ENCODE data around the gene LRRC43. TPM values are rescaled to one million over a fixed set of nuclear protein-coding genes. Genes with fewer than 3 reads are reported as not detected.

Gene LRRC43
- total RNA-seq, 1 donor = 2.9 TPM

- no peaks in the 10 kb centered on the region for H3K79me2 ChIP-seq (ENCODE audit: insufficient read depth, low read length)
- H3K27me3 ChIP-seq (ENCODE audit: insufficient read depth, low read length) = peaks cover 5% of the 10 kb centered on the region
- H3K4me1 ChIP-seq (ENCODE audit: insufficient read depth, low read length) = no peaks in the 10 kb centered on the region
- no peak overlapping the region for H3K4me3 ChIP-seq (ENCODE audit: insufficient read depth, low read length)
- H4K20me1 ChIP-seq (ENCODE audit: insufficient read depth, low read length) = no peaks in the 10 kb centered on the region
- no peak overlapping the region for H2AFZ ChIP-seq (ENCODE audit: low read length)
- H3K36me3 ChIP-seq (ENCODE audit: insufficient read depth, low read length) = no peaks in the 10 kb centered on the region
- DNase-seq (ENCODE audit: insufficient read length, low spot score, missing footprints) = no peak
- no peak overlapping the region for H3K4me2 ChIP-seq (ENCODE audit: insufficient read depth, low read length)
- H3K27ac ChIP-seq (ENCODE audit: low read depth, low read length) = no peak overlapping the region
- H3K9me3 ChIP-seq (ENCODE audit: low read depth, low read length) = no peaks in the 10 kb centered on the region
- no peak for TF ChIP-seq CTCF (IDR thresholded peaks at IDR 0.05; ENCODE audit: extremely low read depth, low read depth, low read length)
Observed at GRCh38 chr12:122162976-122163375, 19.9 kb upstream of the LRRC43 start.

- H3K27ac ChIP-seq (ENCODE audit: low read depth, low read length) = no peak overlapping the region
- no peaks in the 10 kb centered on the region for H3K36me3 ChIP-seq (ENCODE audit: insufficient read depth, low read length)
- H3K9me3 ChIP-seq (ENCODE audit: low read depth, low read length) = no peaks in the 10 kb centered on the region
- no peak overlapping the region for H2AFZ ChIP-seq (ENCODE audit: low read length)
- no peaks in the 10 kb centered on the region for H3K79me2 ChIP-seq (ENCODE audit: insufficient read depth, low read length)
- TF ChIP-seq CTCF (IDR thresholded peaks at IDR 0.05; ENCODE audit: extremely low read depth, low read depth, low read length) = no peak
- H4K20me1 ChIP-seq (ENCODE audit: insufficient read depth, low read length) = no peaks in the 10 kb centered on the region
- DNase-seq (ENCODE audit: insufficient read length, low spot score, missing footprints) = no peak
- no peak overlapping the region for H3K4me3 ChIP-seq (ENCODE audit: insufficient read depth, low read length)
- peaks cover 5% of the 10 kb centered on the region for H3K27me3 ChIP-seq (ENCODE audit: insufficient read depth, low read length)
- no peak overlapping the region for H3K4me2 ChIP-seq (ENCODE audit: insufficient read depth, low read length)
- H3K4me1 ChIP-seq (ENCODE audit: insufficient read depth, low read length) = no peaks in the 10 kb centered on the region
Observed at GRCh38 chr12:122166422-122167349, 16.2 kb upstream of the LRRC43 start.

- Histone ChIP-seq H3K27me3 (ENCODE audit: insufficient read depth, low read length) (peaks cover 10% of the 10 kb centered on the region), H3K4me1 (ENCODE audit: insufficient read depth, low read length) (no peaks in the 10 kb centered on the region), H3K27ac (ENCODE audit: low read depth, low read length) (no peak overlapping the region), H4K20me1 (ENCODE audit: insufficient read depth, low read length) (no peaks in the 10 kb centered on the region), H3K4me3 (ENCODE audit: insufficient read depth, low read length) (no peak overlapping the region), H3K36me3 (ENCODE audit: insufficient read depth, low read length) (no peaks in the 10 kb centered on the region), H3K79me2 (ENCODE audit: insufficient read depth, low read length) (no peaks in the 10 kb centered on the region), H2AFZ (ENCODE audit: low read length) (no peak overlapping the region), H3K4me2 (ENCODE audit: insufficient read depth, low read length) (no peak overlapping the region), H3K9me3 (ENCODE audit: low read depth, low read length) (no peaks in the 10 kb centered on the region)
- no peak for DNase-seq (ENCODE audit: insufficient read length, low spot score, missing footprints)
- TF ChIP-seq CTCF (IDR thresholded peaks at IDR 0.05; ENCODE audit: extremely low read depth, low read depth, low read length) = no peak
Observed at GRCh38 chr12:122167356-122167925, 15.5 kb upstream of the LRRC43 start.

GRCh38 chr12:122168492-122168891 is 14.4 kb upstream of the LRRC43 start:
- H4K20me1 ChIP-seq (ENCODE audit: insufficient read depth, low read length) = no peaks in the 10 kb centered on the region
- TF ChIP-seq CTCF (IDR thresholded peaks at IDR 0.05; ENCODE audit: extremely low read depth, low read depth, low read length) = no peak
- no peak overlapping the region for H3K4me3 ChIP-seq (ENCODE audit: insufficient read depth, low read length)
- no peaks in the 10 kb centered on the region for H3K9me3 ChIP-seq (ENCODE audit: low read depth, low read length)
- H3K79me2 ChIP-seq (ENCODE audit: insufficient read depth, low read length) = no peaks in the 10 kb centered on the region
- no peak overlapping the region for H3K27ac ChIP-seq (ENCODE audit: low read depth, low read length)
- H3K36me3 ChIP-seq (ENCODE audit: insufficient read depth, low read length) = no peaks in the 10 kb centered on the region
- no peak overlapping the region for H3K4me2 ChIP-seq (ENCODE audit: insufficient read depth, low read length)
- H3K4me1 ChIP-seq (ENCODE audit: insufficient read depth, low read length) = no peaks in the 10 kb centered on the region
- peaks cover 14% of the 10 kb centered on the region for H3K27me3 ChIP-seq (ENCODE audit: insufficient read depth, low read length)
- no peak overlapping the region for H2AFZ ChIP-seq (ENCODE audit: low read length)
- DNase-seq (ENCODE audit: insufficient read length, low spot score, missing footprints) = no peak
